Neuron (in vitro differentiated cells): ENCODE measurements around the gene BRD1.

Experiments
- H2AFZ ChIP-seq: one replicate; pipeline ENCODE4 v1.6.1; 2013; ENCODE audit warnings: low read depth, mild to moderate bottlenecking, inconsistent platforms, low read length, moderate library complexity
- H3K27me3 ChIP-seq: one replicate; pipeline ENCODE4 v1.6.1; 2013; ENCODE audit warnings: low read length; ENCODE audit not compliant: insufficient read depth
- H3K36me3 ChIP-seq: one replicate; pipeline ENCODE4 v1.6.1; 2013; ENCODE audit warnings: low read length; ENCODE audit not compliant: insufficient read depth
- H3K4me1 ChIP-seq: one replicate; pipeline ENCODE4 v1.6.1; 2013; ENCODE audit warnings: low read length; ENCODE audit not compliant: insufficient read depth
- H3K4me3 ChIP-seq: 2 replicates; pipeline ENCODE4 v1.5.1; 2013; ENCODE audit warnings: mild to moderate bottlenecking, low read length, moderate library complexity
- H3K9me3 ChIP-seq: one replicate; pipeline ENCODE4 v1.6.1; 2013; ENCODE audit warnings: low read length

BRD1 gene

DNA sequence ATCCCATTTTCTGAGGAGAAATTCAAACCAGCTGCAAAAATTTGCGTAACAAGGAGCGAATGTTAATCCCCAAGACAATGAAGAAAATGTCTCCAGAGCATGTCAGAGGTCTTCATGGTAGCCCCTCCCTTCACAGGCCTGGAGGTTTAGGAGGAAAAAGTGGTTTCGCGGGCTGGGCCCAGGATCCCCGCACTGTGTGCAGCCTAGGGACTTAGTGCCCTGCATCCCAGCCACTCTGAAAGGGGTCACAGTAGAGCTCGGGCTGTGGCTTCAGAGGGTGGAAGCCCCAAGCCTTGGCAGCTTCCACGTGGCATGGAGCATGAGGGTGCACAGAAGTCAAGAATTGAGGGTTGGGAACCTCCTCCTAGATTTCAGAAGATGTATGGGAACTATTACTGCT, 87.4 kb downstream of the BRD1 start:
- Histone ChIP-seq H3K36me3 (no peaks in the 10 kb centered on the region), H3K4me1 (no peaks in the 10 kb centered on the region), H3K9me3 (peaks cover 5% of the 10 kb centered on the region), H2AFZ (no peak overlapping the region), H3K4me3 (no peak overlapping the region), H3K27me3 (peaks cover 7% of the 10 kb centered on the region)

DNA sequence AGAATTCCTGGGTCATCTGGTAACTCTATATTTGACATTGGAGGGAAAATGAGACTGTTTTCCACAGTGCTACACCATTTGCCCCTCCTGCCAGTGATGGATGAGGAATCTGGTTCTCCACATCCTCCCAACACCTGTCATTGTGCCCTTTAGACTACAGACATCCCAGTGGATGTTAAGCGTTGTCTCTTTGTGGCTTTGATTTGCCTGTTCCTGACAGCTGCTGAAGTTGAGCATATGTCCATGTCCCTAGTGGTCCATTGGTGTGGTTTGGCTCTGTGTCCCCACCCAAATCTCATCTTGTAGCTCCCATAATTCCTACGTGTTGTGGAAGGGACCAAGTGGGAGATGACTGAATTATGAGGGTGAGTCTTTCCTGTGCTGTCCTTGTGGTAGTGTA, 88.5 kb downstream of the BRD1 start:
- H2AFZ ChIP-seq: no peak overlapping the region
- peaks cover 12% of the 10 kb centered on the region for H3K27me3 ChIP-seq
- H3K36me3 ChIP-seq: no peaks in the 10 kb centered on the region
- H3K9me3 ChIP-seq: peaks cover 5% of the 10 kb centered on the region
- H3K4me1 ChIP-seq: no peaks in the 10 kb centered on the region
- no peak overlapping the region for H3K4me3 ChIP-seq

DNA sequence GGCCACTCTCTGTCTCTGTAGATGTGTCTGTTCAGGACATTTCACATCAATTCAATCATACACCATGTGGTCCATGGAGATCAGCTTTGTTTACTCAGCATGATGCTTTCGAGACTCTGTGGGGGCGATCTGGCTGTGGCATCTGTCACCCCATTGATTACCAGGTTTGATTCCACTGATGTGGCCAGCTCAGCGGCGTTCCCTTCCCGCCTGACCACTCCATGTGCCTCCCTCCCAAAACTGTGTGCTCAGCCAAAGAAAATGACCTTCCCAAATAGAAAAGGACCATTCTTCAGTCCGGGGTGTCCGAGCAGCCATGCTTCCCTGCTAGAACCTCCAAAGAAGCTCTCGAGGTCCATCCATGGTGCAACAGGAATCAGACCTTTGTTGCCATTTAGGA, 89.1 kb downstream of the BRD1 start:
- Histone ChIP-seq H3K27me3 (peaks cover 12% of the 10 kb centered on the region), H3K4me3 (no peak overlapping the region), H3K4me1 (no peaks in the 10 kb centered on the region), H2AFZ (no peak overlapping the region), H3K36me3 (no peaks in the 10 kb centered on the region), H3K9me3 (peaks cover 5% of the 10 kb centered on the region)

DNA sequence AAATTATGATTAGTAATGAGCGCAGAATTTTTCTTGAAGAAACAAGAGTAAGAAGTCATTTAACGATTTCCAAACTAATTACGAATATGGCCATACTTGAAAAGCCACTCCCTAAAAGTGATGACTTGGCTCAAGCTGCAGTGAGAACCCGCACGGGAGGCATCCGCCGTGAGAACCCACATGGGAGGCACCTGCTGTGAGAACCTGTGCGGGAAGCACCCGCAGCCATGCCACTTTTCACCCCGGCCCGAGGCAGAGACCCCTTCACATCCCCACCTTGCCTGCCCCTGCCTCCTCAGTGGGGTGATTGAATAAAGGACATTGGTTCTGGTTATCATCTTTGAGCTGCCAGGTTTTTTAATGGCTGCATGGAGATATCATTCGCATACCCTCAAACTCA, 89.7 kb downstream of the BRD1 start:
- Histone ChIP-seq H2AFZ (no peak overlapping the region), H3K4me3 (no peak overlapping the region), H3K4me1 (no peaks in the 10 kb centered on the region), H3K36me3 (no peaks in the 10 kb centered on the region), H3K9me3 (peaks cover 5% of the 10 kb centered on the region), H3K27me3 (peaks cover 12% of the 10 kb centered on the region)

DNA sequence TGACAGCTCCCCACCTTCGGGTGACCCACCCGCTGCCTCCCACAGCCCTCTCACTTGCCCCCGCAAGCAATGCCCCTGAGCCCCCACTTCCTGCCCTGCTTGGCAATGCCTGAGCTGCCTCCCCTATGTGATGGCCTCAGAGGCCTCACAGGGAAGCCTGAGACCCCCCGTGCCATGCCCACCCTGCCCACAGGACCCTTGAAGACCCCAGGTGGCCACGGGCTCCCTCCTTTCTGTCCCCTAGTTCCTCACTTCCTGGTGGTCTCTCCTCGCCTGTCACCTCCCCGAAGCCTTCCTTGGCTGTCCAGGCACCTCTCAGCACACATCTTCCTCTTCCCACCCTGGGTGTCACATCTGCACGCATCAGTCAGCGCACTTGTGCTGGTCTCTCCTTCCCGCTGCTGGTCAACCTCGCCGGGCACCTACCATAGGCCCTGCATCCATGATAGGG, 90.5 kb downstream of the BRD1 start:
- H3K4me1 ChIP-seq: no peaks in the 10 kb centered on the region
- no peak overlapping the region for H3K4me3 ChIP-seq
- H3K9me3 ChIP-seq: peaks cover 5% of the 10 kb centered on the region
- H3K36me3 ChIP-seq: no peaks in the 10 kb centered on the region
- H3K27me3 ChIP-seq: peaks cover 12% of the 10 kb centered on the region
- no peak overlapping the region for H2AFZ ChIP-seq

DNA sequence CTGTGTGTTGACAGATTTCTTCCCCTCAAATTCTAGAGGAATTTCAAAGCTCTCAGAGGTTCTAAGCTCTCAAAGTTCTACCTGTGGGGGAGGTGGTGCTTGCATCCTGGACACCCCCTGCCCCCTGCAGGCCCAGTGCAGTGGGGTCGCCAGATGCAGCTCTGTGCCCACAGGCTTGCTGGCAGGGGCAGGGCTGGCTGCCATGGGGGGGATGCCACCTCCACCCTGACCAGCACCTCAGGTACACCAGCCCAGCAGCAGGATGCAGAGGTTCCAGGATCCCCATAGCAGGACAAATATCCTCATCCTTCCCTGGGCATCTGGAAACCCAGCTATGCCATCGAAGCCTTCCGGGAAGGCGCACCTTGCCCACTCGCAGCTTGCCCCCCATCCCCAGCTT, 91.1 kb downstream of the BRD1 start:
- Histone ChIP-seq H3K4me3 (no peak overlapping the region), H3K27me3 (peaks cover 12% of the 10 kb centered on the region), H3K9me3 (peaks cover 5% of the 10 kb centered on the region), H2AFZ (no peak overlapping the region), H3K4me1 (no peaks in the 10 kb centered on the region), H3K36me3 (no peaks in the 10 kb centered on the region)

DNA sequence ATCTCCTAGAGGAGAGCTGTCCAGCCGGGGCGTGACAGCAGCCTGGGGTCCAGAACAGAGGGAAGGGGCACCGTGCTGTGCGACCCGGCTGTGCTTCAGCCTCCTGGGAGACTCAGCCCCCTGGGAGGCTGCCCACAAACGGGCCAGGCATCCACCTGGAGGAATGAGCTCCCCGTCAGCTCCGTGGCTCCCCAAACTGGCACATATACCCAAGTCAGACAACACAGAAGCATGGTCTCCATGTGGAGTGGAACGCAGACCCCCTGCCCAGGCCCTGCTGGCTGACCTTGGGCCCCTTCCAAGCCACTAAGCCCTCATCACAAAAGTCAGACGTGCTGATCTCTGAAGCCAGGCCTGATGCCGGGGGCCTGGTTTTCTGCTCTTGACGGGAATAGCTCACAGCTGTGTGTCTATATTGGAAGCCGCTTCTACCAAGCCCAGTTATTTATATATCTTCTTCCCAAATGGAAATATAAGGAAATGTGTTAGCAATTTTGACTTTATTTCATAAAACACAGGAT, 91.7 kb downstream of the BRD1 start:
- no peaks in the 10 kb centered on the region for H3K4me1 ChIP-seq
- no peak overlapping the region for H3K4me3 ChIP-seq
- H3K27me3 ChIP-seq: peaks cover 12% of the 10 kb centered on the region
- H3K9me3 ChIP-seq: peaks cover 5% of the 10 kb centered on the region
- no peak overlapping the region for H2AFZ ChIP-seq
- H3K36me3 ChIP-seq: no peaks in the 10 kb centered on the region

DNA sequence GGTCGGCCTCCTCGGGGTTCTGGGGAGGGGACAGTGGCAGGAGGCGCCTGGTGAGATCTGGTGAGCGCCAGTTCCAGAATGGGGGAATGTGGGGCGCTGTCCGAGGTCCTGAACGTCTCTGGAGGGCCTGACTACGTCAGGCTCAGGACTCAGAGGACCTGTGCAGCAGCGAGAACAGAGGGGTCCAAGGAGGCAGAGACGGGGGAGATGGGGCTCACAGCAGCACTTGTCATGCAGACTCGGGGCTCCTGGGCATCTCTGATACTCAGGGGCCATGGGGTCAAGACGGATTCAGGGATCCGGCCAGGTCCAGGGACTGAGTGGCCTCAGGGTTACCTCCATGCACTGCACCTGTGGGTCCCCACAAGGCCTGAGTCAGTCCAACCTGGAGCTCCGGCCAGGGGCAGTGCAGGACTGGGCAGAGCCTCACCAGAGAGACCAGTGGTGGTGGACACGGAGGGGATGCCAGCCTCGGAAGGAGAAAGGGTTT, 92.2 kb downstream of the BRD1 start:
- H3K27me3 ChIP-seq: peaks cover 12% of the 10 kb centered on the region
- no peaks in the 10 kb centered on the region for H3K4me1 ChIP-seq
- H2AFZ ChIP-seq: no peak overlapping the region
- H3K9me3 ChIP-seq: peaks cover 5% of the 10 kb centered on the region
- no peak overlapping the region for H3K4me3 ChIP-seq
- H3K36me3 ChIP-seq: no peaks in the 10 kb centered on the region

DNA sequence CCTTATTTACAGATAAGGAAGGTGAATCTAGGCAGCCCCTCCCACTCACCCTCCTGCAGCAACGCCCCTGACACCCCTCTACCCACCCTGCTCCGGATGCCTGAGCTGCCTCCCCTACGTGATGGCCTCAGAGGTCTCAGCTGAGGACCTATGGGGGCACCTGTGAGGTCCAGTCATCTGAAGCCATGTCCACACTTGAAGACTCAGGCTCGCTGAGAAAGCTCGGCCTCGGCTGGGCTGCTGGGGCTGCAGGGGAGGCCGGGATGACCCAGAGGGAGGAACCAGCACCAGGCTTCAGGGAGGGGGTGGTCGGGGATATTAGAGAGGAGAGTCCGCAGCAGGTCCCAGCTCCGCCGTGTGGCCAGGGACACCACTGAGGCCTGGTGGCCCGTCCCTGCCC, 92.8 kb downstream of the BRD1 start:
- H3K4me1 ChIP-seq: no peaks in the 10 kb centered on the region
- no peaks in the 10 kb centered on the region for H3K36me3 ChIP-seq
- H2AFZ ChIP-seq: no peak overlapping the region
- peaks cover 5% of the 10 kb centered on the region for H3K9me3 ChIP-seq
- H3K4me3 ChIP-seq: no peak overlapping the region
- H3K27me3 ChIP-seq: peaks cover 12% of the 10 kb centered on the region

DNA sequence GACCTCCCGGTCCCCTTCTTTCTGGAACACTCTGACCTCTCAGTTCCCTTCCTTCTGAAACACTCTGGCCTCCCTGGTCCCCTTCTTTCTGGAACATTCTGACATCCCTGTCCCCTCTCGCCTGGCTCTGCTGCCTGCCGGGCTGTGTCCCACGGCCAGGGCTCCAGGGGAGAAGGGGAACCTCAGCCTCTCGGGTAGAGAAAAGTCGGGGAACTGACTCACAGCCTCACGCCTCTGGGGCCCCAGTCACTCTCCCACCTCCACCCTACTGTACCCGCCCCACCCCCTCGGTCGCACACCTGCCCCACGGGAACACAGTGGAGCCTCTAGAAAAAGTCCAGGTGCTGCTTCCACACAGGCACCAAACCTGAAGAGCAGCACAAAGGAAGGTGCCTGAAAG, 93.3 kb downstream of the BRD1 start:
- Histone ChIP-seq H3K9me3 (peaks cover 5% of the 10 kb centered on the region), H2AFZ (no peak overlapping the region), H3K4me3 (no peak overlapping the region), H3K36me3 (no peaks in the 10 kb centered on the region), H3K27me3 (peaks cover 16% of the 10 kb centered on the region), H3K4me1 (no peaks in the 10 kb centered on the region)

DNA sequence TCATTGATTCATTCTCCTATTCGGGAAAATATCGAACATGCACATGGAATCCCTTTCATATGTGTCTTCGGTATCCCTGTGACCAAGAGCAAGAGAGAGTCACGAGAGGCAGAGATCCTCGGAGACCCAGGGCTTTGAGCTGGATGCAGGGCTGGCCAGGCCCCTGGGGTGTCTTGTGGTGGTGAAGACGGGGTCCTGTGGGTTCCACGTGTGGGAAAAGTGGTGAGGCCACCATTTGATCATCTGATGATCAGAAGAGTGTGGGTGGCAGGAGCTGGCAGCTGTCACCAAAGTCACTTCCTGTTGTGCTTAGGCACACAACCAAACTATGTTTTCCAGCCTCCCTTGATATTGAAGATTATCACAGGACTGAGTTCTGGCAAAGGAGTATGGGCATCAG, 94.0 kb downstream of the BRD1 start:
- H3K9me3 ChIP-seq: peaks cover 3% of the 10 kb centered on the region
- H3K27me3 ChIP-seq: peaks cover 21% of the 10 kb centered on the region
- H3K4me1 ChIP-seq: no peaks in the 10 kb centered on the region
- no peaks in the 10 kb centered on the region for H3K36me3 ChIP-seq
- H2AFZ ChIP-seq: no peak overlapping the region
- H3K4me3 ChIP-seq: no peak overlapping the region

DNA sequence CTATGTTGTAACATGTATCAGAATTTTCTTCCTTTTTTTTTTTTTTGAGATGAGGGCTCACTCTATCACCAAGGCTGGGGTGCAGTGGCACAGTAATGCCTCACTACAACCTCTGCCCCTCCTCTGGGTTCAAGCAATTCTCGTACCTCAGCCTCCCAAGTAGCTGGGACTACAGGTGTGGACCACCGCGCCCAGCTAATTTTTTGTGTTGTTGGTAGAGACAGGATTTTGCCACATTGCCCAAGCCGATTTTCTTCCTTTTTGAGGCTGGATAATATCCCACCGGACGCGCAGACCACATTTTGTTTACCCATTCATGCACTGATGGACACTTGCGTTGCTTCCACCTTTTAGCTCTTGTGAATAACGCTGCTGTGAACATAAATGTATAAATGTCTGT, 97.0 kb downstream of the BRD1 start:
- no peak overlapping the region for H2AFZ ChIP-seq
- H3K36me3 ChIP-seq: no peaks in the 10 kb centered on the region
- H3K4me3 ChIP-seq: no peak overlapping the region
- no peaks in the 10 kb centered on the region for H3K4me1 ChIP-seq
- H3K27me3 ChIP-seq: peaks cover 46% of the 10 kb centered on the region
- no peaks in the 10 kb centered on the region for H3K9me3 ChIP-seq

DNA sequence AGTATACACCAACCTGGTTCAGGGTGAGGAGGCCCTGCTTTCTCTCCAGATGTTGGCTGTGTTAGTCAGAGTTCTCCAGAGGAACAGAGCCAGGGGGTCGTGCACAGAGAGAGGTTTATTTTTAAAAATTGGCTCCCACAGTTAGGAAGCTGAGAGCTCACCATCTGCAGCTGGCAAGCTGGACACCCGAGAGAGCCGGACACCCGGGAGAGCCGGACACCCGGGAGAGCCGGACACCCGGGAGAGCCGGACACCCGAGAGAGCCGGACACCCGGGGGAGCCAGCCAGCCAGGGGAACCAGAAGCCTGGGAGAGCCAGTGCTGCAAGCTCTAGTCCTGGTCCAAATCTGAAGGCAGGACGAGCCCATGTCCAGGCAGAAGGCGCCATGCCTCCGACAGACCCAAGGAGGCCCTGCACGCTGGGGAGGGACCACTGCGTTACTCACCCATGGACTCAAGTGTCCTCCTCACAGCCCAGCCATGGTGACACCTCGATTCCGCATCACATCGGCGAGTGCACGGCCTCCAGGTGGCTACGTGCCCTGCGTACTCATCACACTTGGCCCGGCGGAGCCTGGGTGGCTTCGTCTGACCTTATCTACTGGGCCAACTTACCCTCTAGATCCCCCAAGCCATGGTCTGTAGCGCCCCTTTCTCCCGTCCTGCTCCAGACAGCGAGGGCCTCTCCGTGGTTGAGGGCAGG, 99.0 kb downstream of the BRD1 start:
- H3K27me3 ChIP-seq: peaks cover 50% of the 10 kb centered on the region
- H3K4me3 ChIP-seq: no peak overlapping the region
- no peaks in the 10 kb centered on the region for H3K4me1 ChIP-seq
- H3K36me3 ChIP-seq: no peaks in the 10 kb centered on the region
- H2AFZ ChIP-seq: no peak overlapping the region
- no peaks in the 10 kb centered on the region for H3K9me3 ChIP-seq
